HG02623 (cell line): ENCODE measurements around the gene SLC35F3.
"Not testable (repeated sequence)": the region's sequence is repeated elsewhere in the genome, so short reads cannot be mapped to it uniquely, and the experiment has no call there.

Experiments
- ATAC-seq: cut with Tn5 transposase; IDR thresholded peaks from one replicate; pipeline ENCODE4 v1.9.1; 2021; ENCODE audit warnings: moderate library complexity; ENCODE audit not compliant: unreplicated experiment

SLC35F3 gene

DNA sequence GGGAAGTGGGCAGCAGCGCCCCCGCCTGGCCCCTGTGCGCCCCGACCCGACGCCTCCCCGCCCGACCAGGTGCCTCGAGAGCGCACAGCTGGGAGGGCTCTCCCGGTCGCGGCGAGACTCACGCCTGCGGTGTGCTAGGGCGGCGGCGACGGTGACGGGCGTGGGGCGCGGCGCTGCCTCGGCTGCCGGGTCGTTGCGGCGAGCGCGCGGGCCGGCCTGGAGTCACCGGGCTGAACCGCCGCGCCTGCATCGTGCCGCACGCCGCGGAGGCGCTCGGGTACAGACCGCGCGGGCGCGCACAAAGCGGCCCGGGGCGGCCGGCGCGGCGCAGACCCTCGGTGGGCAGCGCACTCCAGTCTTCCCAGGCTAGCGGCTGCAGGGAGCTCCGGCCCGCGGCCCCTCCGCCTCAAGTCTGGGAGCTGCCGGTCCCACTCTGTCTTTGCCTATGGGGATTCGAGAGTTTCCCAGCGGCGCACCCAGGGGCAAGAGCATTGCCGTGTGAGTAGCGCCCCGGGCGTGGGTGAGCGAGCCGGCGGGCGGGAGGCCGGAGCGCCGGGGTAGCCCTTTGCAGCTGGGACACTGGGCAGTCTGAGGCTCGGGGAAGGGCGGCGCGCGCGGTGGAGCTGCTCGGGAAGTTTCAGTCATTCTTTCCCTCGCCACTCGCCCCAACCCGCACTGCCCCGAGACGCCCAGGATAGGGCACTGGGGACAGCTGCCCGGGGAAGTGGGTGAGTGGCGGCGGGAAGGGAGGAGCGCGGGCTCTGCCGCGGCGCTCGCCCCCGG is at the start of gene SLC35F3:
Gene SLC35F3 (plus strand): TSS at position 44 of the 783 bp plus-strand sequence.
- no peak for ATAC-seq

GRCh38 chr1:233859446-233859845 is 45.0 kb upstream of the SLC35F3 start:
- no peak for ATAC-seq

GRCh38 chr1:233863901-233864545 is 40.5 kb upstream of the SLC35F3 start:
- no peak for ATAC-seq

- no peak for ATAC-seq
Measured at GRCh38 chr1:233864578-233864977, 39.9 kb upstream of the SLC35F3 start.

DNA sequence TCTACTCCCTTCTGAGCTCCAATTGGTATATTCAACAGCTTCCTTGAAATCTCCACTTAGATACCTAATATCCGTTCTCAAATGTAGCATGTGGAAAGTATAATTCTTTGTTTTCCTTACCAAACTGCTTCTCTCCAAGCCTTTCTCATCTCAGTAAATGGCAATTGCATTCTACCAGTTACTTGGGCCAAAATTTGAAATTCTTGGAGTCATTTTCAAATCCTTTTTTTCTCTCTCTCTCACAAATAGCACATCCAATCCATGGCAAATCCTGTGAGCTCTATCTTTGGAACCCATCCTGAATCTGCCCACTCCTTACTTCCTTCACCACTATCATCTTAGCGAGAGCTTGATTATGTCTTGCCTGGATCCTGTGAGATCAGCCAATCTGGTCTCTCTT is 39.3 kb upstream of the SLC35F3 start:
- ATAC-seq, result no peak

GRCh38 chr1:233865902-233866301 is 38.6 kb upstream of the SLC35F3 start:
- no peak for ATAC-seq

GRCh38 chr1:233867028-233867427 is 37.4 kb upstream of the SLC35F3 start:
- no peak for ATAC-seq

DNA sequence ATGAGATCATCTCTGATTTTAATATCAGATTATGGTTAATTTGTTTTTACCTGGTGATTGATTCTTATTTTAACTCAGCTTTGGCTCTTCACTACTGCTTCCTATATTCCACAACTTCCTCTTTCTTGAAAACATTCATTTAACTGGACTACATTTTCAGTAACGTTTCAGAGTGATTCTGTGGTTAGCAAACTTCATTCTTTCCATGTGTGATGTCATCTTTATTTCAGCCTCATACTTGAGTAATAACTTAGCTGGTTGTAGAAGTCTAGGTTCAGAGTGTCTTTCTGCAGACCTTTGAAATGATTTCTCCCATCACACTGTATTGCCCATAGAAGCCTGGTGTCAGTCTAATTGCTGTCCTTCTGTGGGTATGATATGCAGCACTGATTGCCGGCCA is 36.0 kb upstream of the SLC35F3 start:
- ATAC-seq, result no peak

DNA sequence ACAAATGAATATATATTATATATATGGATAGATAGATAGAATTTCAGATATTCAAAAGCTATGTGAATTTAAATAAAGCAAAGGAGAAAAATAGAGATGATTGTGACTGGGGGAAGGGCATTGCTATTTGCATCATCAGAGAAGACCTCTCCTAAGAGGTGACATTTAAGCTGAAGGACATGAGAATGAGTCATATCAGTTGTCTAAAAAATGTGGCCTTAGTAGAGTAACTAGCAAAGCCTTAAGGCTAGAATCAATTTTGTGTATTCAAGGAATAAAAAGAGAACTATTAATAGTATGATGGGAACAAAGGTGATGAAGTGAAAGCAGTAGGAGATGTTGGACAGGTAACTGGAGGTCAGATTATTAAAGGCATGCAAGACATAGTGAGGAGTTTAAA is 34.8 kb upstream of the SLC35F3 start:
- no peak for ATAC-seq

DNA sequence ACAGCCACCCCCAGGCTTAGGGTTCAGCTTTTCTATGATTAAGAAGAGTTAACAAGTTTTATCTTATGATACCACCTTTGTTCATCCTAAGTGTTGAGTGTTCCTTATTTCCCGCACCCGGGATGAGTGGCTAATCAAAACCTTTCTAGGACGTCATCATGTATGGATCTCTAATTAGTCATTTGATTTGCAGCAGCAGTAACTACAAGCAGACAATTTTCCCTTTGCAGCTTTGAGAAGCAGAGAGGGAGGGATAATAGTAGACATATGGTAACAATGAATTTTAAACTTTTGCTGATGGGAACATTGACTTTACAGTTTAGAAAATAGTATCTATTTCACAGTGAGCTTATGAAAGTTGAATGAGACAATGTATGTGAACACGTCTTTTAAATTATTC is 30.8 kb upstream of the SLC35F3 start:
- no peak for ATAC-seq

- ATAC-seq, result no peak
Measured at GRCh38 chr1:233879841-233880240, 24.6 kb upstream of the SLC35F3 start.

DNA sequence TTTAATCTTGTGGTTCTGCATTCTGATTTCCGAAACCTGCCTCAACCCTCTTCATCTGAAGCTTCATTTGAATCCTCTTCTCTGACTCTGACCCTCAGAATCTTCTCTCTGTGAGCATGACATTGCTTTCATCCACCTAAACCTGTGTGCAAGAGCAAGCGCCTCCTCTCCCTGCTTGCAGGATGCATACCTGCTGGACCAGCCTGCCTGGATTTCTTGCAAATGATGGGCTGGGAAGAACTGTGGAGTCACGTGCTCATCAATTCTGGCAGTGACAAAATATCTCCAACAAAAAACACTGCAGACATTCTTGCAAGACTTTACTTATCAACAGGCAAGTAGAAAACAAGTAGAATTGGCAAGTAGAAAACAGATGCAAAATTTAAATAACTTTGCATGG is 20.8 kb upstream of the SLC35F3 start:
- no peak for ATAC-seq

DNA sequence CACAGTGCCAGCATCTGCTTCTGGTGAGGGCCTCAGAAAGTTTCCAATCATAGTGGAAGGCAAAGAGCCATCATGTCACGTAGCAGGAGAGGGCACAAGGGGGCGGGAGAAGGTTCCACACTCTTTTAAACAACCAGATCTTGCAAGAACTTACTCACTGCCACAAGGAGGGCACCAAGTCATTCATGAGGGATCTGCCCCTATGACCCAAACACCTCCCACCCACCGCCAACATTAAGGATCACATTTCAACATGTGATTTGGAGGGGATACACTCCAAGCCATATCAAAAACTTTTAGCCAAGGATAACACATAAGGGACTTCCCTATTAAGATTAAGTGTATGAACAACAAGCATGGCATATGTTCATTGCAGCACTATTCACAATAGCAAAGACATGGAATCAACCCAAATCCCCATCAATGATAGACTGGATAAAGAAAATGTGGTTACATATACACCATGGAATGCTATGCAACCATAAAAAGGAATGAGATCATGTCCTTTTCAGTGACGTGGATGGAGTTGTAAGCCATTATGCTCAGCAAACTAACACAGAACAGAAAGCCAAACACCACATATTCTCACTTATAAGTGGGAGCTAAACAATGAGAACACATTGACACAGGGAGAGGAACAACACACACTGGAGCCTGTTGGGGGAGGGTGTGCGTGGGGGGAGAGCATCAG is 19.9 kb upstream of the SLC35F3 start:
- no peak for ATAC-seq

GRCh38 chr1:233885196-233885920 is 19.1 kb upstream of the SLC35F3 start:
- no peak for ATAC-seq

GRCh38 chr1:233891151-233891550 is 13.3 kb upstream of the SLC35F3 start:
- not testable (repeated sequence) for ATAC-seq

- peak; percentile 98 for ATAC-seq
Measured at GRCh38 chr1:233897325-233898162, 6.9 kb upstream of the SLC35F3 start.

DNA sequence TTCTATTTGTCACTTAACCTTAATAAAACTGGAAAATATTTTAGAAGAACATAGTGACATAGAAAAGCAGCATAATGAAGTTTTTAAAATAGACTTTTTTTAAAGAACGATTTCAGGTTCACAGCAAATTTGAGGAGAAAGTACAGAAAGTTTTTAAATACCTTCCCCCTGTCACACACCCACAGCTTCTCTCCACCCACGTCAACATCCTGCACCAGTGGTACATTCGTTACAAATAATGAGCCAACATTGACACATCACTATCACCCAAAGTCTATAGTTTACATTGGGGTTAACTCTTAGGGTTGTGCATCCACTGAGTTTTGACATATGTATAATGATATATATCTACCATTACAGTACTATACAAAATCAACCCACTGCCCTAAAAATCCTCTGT is 3.0 kb upstream of the SLC35F3 start:
- no peak for ATAC-seq

GRCh38 chr1:233905416-233906051 is 1.1 kb downstream of the SLC35F3 start:
- ATAC-seq, result no peak

DNA sequence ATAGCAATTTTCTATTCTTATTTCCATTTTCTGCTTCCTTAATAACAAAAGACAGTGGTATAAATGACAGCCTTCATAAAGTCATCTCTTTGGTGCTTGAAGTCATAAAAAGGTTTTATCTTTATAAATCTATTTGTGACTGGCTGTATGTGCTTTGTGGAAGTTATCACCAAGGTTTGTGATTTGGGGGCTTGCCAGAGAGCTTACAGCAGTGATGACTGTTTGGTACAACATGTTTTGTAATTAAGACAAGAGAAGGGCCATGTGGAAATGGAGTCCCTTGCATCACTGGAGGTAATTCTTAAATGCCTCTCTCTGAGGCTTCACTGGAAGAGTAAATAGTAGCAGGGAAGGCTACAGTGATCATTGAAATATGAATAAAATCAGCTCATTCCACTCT is 2.7 kb downstream of the SLC35F3 start:
- no peak for ATAC-seq

- ATAC-seq, result no peak
Measured at GRCh38 chr1:233908092-233908491, 3.6 kb downstream of the SLC35F3 start.
